Measurements from ENCODE around the gene PTMS.

Gene PTMS

DNA sequence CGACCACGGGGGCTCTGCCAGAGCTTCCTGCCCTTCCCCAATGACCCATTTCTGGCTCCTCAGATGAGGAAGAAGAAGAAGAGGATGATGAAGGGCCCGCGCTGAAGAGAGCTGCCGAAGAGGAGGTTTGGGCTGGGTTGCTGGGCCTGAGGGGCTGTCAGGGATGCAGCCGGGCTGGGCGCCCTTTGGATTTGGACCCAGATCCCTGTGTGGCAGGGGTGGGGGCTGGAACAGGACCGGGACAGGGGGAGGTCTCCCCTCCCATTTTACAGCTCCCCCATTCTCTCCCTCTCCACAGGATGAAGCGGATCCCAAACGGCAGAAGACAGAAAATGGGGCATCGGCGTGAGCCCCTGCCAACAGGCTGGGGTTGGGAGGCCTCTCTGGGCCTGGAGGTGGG lies 3.9 kb downstream of the PTMS start:
- Mint-ChIP-seq H3K4me1 (peaks cover 69% of the 10 kb centered on the region), H3K9me3 (no peaks in the 10 kb centered on the region), H3K36me3 (ENCODE audit: insufficient read depth) (peaks cover 8% of the 10 kb centered on the region), H3K27me3 (peaks cover 8% of the 10 kb centered on the region), H3K4me3 (no peak overlapping the region), H3K27ac (ENCODE audit: low read depth) (peak overlapping the region; percentile 63)
- ATAC-seq (replicated peaks; ENCODE audit: extremely low read depth, poor library complexity, severe bottlenecking) (no peak), DNase-seq (ENCODE audit: low spot score in 2 of 2) (no peak)

DNA sequence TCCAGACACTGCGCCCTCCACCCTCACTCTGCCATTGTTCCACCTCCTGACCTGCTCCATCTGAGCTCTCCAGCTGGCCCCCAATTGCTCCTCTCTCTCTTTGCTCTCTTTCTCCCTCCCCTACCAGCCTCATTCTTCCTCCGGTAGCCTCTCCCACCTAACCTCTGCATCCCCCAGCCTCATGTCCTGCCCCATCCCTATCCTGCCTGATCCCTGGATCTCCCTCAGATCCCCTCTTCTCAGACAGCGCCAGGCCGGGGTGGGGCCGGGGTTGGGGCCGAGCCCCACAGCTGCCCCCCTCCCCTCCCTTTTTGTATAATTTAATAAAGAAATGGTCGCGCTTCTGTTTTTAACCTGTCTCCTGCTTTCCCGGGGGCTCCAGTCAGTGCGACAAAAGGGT lies 4.4 kb downstream of the PTMS start:
- no peak overlapping the region for H3K4me3 Mint-ChIP-seq
- H3K9me3 Mint-ChIP-seq, result no peaks in the 10 kb centered on the region
- H3K36me3 Mint-ChIP-seq (ENCODE audit: insufficient read depth), result peaks cover 8% of the 10 kb centered on the region
- no peak for DNase-seq (ENCODE audit: low spot score in 2 of 2)
- H3K27me3 Mint-ChIP-seq, result peaks cover 3% of the 10 kb centered on the region
- peak overlapping the region; percentile 63 for H3K27ac Mint-ChIP-seq (ENCODE audit: low read depth)
- H3K4me1 Mint-ChIP-seq, result peaks cover 69% of the 10 kb centered on the region
- no peak for ATAC-seq (replicated peaks; ENCODE audit: extremely low read depth, poor library complexity, severe bottlenecking)

DNA sequence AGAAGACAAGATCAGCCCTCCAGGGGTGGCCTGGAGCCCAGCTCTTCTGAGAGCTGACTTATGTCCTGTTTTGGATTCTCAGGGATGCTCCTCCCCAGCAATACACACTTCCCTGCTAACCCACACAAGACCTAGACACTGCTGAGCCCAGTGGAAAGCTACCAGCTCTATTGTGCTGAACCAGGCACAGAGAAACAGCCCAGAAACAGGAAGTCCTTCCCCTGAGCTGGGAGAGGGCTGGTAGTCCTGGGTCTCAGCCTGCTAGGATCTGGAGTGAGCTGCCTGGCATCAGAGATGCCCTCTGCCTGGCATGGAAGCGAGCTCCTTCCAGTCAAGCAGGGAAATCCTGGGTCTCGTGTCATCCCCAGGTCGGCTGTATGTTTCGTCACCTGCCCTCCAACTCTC lies 4.9 kb downstream of the PTMS start:
- H3K36me3 Mint-ChIP-seq (ENCODE audit: insufficient read depth), result peaks cover 8% of the 10 kb centered on the region
- peaks cover 72% of the 10 kb centered on the region for H3K4me1 Mint-ChIP-seq
- DNase-seq (ENCODE audit: low spot score in 2 of 2) (no peak), ATAC-seq (replicated peaks; ENCODE audit: extremely low read depth, poor library complexity, severe bottlenecking) (no peak)
- H3K9me3 Mint-ChIP-seq, result no peaks in the 10 kb centered on the region
- H3K27me3 Mint-ChIP-seq, result no peaks in the 10 kb centered on the region
- H3K27ac Mint-ChIP-seq (ENCODE audit: low read depth), result peak overlapping the region; percentile 91
- H3K4me3 Mint-ChIP-seq, result no peak overlapping the region

DNA sequence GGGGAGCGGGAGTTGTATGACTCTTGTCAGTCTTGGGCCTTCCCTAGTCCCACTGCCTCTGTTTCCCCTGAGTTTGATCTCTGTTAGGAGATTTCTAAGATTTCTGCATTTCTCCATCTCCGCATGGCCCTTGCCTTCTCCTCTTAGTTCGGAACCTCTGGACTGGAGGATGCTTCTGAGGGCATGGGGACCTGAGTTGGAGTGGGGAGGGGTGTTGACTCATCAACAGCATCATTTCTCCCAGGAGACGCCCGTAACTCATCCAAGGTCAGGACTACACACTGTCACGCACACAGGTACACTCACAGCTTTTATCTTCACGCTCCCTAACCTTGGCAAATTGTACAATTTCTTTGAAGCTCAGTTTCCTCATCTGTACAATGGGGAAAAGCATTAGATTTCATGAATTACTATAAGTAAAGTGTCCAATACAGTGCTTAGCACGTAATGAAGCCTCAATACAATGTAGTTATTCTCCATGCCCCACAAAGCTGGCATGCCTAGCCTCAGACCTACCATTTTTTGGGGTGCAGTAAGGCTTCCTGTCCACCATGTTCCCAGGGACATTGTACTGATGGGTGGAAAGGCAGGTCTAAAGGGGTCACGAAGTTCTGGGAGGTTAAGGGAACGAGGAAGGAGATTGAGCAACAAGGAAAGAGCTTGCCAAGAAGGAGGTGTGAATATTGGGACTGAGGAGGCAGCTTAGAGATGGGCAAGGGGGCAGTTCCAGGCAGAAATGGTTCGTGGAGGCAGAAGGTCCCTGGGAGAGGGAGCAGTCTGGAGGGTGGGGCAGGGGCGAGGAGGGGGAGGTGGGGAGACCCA lies 5.6 kb downstream of the PTMS start:
- Mint-ChIP-seq H3K4me3 (peak overlapping the region; percentile 86), H3K27ac (ENCODE audit: low read depth) (peak overlapping the region; percentile 91), H3K36me3 (ENCODE audit: insufficient read depth) (peaks cover 10% of the 10 kb centered on the region), H3K27me3 (no peaks in the 10 kb centered on the region), H3K9me3 (no peaks in the 10 kb centered on the region), H3K4me1 (peaks cover 79% of the 10 kb centered on the region)
- no peak for ATAC-seq (replicated peaks; ENCODE audit: extremely low read depth, poor library complexity, severe bottlenecking)
- DNase-seq (ENCODE audit: low spot score in 2 of 2), result no peak

DNA sequence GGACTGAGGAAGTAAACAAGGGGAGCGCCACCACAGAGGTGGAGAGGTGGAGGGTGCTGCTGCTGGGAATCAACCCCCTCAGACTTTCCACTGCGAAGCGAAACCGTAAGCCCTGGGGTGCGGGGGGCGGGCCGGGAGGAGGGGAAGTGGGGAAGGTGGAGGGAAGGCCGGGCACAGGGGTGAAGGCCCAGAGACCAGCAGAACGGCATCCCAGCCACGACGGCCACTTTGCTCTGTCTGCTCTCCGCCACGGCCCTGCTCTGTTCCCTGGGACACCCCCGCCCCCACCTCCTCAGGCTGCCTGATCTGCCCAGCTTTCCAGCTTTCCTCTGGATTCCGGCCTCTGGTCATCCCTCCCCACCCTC lies 6.2 kb downstream of the PTMS start, which contains the start of gene LAG3:
LAG3 (plus strand) TSS at position 190 of the 365 bp plus-strand sequence. CDS start 333 bp downstream, outside the sequence.
- DNase-seq (ENCODE audit: low spot score in 2 of 2) (no peak), ATAC-seq (replicated peaks; ENCODE audit: extremely low read depth, poor library complexity, severe bottlenecking) (no peak)
- Mint-ChIP-seq H3K36me3 (ENCODE audit: insufficient read depth) (peaks cover 7% of the 10 kb centered on the region), H3K4me1 (peaks cover 74% of the 10 kb centered on the region), H3K4me3 (peak within 1 kb of the TSS; percentile 86), H3K27ac (ENCODE audit: low read depth) (peak within 1 kb of the TSS; percentile 91), H3K9me3 (no peaks in the 10 kb centered on the region), H3K27me3 (no peaks in the 10 kb centered on the region)

DNA sequence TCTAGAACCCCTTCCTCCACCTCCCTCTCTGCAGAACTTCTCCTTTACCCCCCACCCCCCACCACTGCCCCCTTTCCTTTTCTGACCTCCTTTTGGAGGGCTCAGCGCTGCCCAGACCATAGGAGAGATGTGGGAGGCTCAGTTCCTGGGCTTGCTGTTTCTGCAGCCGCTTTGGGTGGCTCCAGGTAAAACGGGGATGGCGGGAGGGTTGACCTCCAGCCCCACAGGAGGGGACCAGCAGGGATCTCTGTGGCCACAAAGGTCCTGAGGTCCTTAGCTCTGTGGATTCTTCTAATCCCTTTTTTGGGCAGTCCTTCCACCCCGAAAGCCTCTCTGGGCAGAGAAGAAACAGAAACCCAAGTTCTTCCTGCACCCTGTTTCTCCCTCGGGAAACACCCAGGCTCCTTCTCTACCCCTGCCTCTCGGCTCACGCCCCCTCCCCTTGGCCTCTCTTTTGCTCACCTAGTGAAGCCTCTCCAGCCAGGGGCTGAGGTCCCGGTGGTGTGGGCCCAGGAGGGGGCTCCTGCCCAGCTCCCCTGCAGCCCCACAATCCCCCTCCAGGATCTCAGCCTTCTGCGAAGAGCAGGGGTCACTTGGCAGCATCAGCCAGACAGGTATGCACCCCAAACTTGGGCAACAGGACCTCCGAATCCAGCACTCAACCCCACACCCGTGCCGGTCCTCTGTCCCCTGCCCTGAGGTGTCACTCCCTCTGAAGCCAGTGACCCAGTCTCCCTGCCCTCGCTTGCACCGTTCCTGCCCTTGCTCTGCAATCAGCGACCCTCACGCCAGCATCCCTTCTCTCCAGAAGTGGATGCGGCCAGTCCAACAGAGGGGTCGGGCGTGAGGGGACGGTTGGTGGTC lies 6.8 kb downstream of the PTMS start:
- no peak for ATAC-seq (replicated peaks; ENCODE audit: extremely low read depth, poor library complexity, severe bottlenecking)
- no peaks in the 10 kb centered on the region for H3K27me3 Mint-ChIP-seq
- H3K27ac Mint-ChIP-seq (ENCODE audit: low read depth), result peak overlapping the region; percentile 91

DNA sequence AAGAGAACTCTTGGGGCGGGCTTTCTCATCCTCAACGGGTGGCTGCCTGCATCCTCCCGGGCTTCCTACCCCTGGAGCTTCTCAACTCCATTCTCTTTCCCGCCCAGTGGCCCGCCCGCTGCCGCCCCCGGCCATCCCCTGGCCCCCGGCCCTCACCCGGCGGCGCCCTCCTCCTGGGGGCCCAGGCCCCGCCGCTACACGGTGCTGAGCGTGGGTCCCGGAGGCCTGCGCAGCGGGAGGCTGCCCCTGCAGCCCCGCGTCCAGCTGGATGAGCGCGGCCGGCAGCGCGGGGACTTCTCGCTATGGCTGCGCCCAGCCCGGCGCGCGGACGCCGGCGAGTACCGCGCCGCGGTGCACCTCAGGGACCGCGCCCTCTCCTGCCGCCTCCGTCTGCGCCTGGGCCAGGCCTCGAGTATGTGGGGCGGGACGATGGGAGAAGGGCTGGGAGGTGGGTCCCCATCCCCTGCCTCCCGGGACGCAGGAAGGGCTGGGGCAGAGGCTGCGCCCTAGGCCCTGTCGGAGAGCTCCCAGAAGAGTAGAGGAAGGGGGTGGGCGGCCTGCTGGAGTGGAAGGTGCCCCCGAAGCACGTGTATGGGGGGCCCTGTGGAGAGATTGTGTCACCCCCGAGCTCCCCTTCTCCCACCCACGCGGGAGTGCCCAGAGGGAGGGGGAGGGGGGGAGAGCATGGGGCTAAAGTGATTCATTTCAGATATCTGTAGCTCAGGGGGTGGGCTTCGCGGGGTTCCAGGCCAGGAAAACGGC lies 7.6 kb downstream of the PTMS start:
- Mint-ChIP-seq H3K36me3 (ENCODE audit: insufficient read depth) (peaks cover 10% of the 10 kb centered on the region), H3K9me3 (no peaks in the 10 kb centered on the region), H3K4me3 (peak overlapping the region; percentile 86), H3K27me3 (no peaks in the 10 kb centered on the region), H3K4me1 (peaks cover 67% of the 10 kb centered on the region), H3K27ac (ENCODE audit: low read depth) (peak overlapping the region; percentile 91)
- DNase-seq (ENCODE audit: low spot score in 2 of 2) (no peak), ATAC-seq (replicated peaks; ENCODE audit: extremely low read depth, poor library complexity, severe bottlenecking) (no peak)

More for the DNA sequence above, 6.8 kb downstream of the PTMS start:
- H3K9me3 Mint-ChIP-seq, result no peaks in the 10 kb centered on the region
- peaks cover 7% of the 10 kb centered on the region for H3K36me3 Mint-ChIP-seq (ENCODE audit: insufficient read depth)
- H3K4me3 Mint-ChIP-seq, result peak overlapping the region; percentile 86
- DNase-seq (ENCODE audit: low spot score in 2 of 2), result no peak
- peaks cover 68% of the 10 kb centered on the region for H3K4me1 Mint-ChIP-seq

DNA sequence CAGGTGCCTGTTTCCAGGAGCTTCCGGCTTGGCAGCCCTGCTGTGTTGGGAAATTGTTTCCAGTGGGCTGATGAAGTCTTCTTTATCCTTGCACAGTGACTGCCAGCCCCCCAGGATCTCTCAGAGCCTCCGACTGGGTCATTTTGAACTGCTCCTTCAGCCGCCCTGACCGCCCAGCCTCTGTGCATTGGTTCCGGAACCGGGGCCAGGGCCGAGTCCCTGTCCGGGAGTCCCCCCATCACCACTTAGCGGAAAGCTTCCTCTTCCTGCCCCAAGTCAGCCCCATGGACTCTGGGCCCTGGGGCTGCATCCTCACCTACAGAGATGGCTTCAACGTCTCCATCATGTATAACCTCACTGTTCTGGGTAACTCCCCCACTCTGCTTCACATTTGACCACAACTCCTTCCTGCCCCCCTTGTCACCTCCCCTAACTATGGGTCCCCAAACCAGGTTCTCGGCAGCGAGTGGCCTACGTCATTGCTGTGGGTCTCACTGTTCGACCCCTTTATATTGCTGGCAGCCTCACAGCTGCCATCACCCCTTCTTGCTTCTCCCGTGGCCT lies 8.4 kb downstream of the PTMS start:
- H3K36me3 Mint-ChIP-seq (ENCODE audit: insufficient read depth), result peaks cover 11% of the 10 kb centered on the region
- DNase-seq (ENCODE audit: low spot score in 2 of 2), result peak; percentile 42 to 68
- H3K4me1 Mint-ChIP-seq, result peaks cover 65% of the 10 kb centered on the region

DNA sequence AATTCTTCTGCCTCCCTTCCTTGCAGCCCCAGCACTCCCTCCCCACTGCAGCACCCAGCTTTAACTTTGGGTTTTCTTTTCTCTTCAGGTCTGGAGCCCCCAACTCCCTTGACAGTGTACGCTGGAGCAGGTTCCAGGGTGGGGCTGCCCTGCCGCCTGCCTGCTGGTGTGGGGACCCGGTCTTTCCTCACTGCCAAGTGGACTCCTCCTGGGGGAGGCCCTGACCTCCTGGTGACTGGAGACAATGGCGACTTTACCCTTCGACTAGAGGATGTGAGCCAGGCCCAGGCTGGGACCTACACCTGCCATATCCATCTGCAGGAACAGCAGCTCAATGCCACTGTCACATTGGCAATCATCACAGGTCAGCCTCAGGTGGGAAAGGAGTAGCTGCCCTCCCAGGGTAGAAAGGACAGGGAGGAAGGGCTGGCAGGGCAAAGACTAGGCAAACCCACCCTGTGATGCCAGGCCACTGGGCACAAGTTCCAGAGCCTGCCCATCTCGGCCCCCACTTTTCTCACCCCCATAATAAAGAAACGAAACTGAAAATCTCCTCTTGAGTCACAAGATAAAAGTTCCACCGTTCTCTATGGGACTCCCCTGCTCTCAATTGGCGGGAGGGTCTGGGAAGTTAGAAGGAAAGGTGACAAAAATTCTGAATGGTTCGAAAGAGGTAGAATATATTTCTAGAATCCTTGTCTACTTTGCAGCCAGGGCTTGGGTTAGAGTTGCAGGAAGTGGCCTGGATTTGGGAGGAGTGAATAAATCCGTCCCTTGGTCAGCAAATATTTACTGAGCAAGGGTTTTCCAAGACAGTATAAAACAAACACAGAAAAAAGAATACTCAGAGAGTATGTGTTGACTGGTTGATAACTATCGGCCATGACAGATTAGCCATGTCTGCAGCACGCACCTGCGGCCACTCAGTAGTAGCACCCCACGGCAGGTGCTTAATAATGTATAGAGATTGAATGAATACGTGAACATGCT lies 9.3 kb downstream of the PTMS start:
- ATAC-seq (replicated peaks; ENCODE audit: extremely low read depth, poor library complexity, severe bottlenecking), result no peak
- Mint-ChIP-seq H3K4me3 (peak overlapping the region; percentile 86), H3K4me1 (peaks cover 65% of the 10 kb centered on the region), H3K27me3 (no peaks in the 10 kb centered on the region), H3K9me3 (no peaks in the 10 kb centered on the region), H3K27ac (ENCODE audit: low read depth) (peak overlapping the region; percentile 91), H3K36me3 (ENCODE audit: insufficient read depth) (peaks cover 11% of the 10 kb centered on the region)
- DNase-seq (ENCODE audit: low spot score in 2 of 2), result no peak

More for the DNA sequence above, 8.4 kb downstream of the PTMS start:
- Mint-ChIP-seq H3K4me3 (peak overlapping the region; percentile 86), H3K27me3 (no peaks in the 10 kb centered on the region), H3K9me3 (no peaks in the 10 kb centered on the region), H3K27ac (ENCODE audit: low read depth) (peak overlapping the region; percentile 91)
- ATAC-seq (replicated peaks; ENCODE audit: extremely low read depth, poor library complexity, severe bottlenecking), result peak; percentile 82

DNA sequence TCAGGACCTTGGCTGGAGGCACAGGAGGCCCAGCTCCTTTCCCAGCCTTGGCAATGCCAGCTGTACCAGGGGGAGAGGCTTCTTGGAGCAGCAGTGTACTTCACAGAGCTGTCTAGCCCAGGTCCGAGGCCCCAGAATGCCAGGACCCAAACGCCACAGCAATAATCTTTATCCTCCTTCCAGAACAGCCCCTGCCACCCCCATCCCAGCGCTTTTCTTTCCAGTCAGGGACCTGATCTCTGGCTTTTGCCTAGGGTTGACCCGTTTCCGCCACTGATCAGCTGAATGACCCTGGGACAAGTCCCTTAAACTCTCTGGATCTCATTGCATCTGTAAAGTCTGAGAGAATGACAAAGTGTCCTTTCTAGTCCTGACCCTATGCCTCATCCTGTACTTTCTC lies 11.2 kb downstream of the PTMS start:
- H3K4me3 Mint-ChIP-seq, result no peak overlapping the region
- ATAC-seq (replicated peaks; ENCODE audit: extremely low read depth, poor library complexity, severe bottlenecking), result no peak
- H3K27ac Mint-ChIP-seq (ENCODE audit: low read depth), result no peak overlapping the region

DNA sequence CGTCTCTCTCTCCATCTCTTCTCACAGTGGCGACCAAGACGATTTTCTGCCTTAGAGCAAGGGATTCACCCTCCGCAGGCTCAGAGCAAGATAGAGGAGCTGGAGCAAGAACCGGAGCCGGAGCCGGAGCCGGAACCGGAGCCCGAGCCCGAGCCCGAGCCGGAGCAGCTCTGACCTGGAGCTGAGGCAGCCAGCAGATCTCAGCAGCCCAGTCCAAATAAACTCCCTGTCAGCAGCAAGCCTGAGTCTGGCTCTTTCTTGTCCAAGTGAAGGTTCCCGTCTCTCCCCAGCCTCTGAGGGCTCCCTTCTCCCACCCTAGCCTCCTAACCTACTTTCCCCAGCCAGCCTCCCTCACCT lies 12.0 kb downstream of the PTMS start:
- ATAC-seq (replicated peaks; ENCODE audit: extremely low read depth, poor library complexity, severe bottlenecking), result no peak
- DNase-seq (ENCODE audit: low spot score in 2 of 2), result no peak
- Mint-ChIP-seq H3K9me3 (no peaks in the 10 kb centered on the region), H3K4me3 (peak overlapping the region; percentile 75), H3K4me1 (peaks cover 45% of the 10 kb centered on the region), H3K27ac (ENCODE audit: low read depth) (peak overlapping the region; percentile 87), H3K36me3 (ENCODE audit: insufficient read depth) (peaks cover 9% of the 10 kb centered on the region), H3K27me3 (no peaks in the 10 kb centered on the region)

More for the DNA sequence above, 11.2 kb downstream of the PTMS start:
- DNase-seq (ENCODE audit: low spot score in 2 of 2), result no peak
- Mint-ChIP-seq H3K27me3 (no peaks in the 10 kb centered on the region), H3K36me3 (ENCODE audit: insufficient read depth) (peaks cover 9% of the 10 kb centered on the region), H3K9me3 (no peaks in the 10 kb centered on the region), H3K4me1 (peaks cover 48% of the 10 kb centered on the region)

All from central memory CD8-positive, alpha-beta T cell (primary cell).